ENCODE data around the gene SLC16A1. TPM values are rescaled to one million over a fixed set of nuclear protein-coding genes. Genes with fewer than 3 reads are reported as not detected.
A peak's percentile ranks its signal among the peaks of the same experiment; 100 is the strongest.
"Not testable (repeated sequence)": the region's sequence is repeated elsewhere in the genome, so short reads cannot be mapped to it uniquely, and the experiment has no call there.

The SLC16A1 gene
- total RNA-seq, 3 donors from 2014 or later, result 15.4 to 28.2 (median 15.7) TPM

- no peaks in the 10 kb centered on the region for H3K36me3 ChIP-seq
- intact Hi-C loops (cut with DNase I; ENCODE audit: low total_unique reads), result no loop called here
- no peaks in the 10 kb centered on the region for H3K4me1 ChIP-seq
- H3K27ac ChIP-seq, result no peak overlapping the region
- H3K27me3 ChIP-seq, result no peaks in the 10 kb centered on the region
- H3K9me3 ChIP-seq, result no peaks in the 10 kb centered on the region
- no peak overlapping the region for H3K4me3 ChIP-seq
- DNase-seq (ENCODE audit: low spot score in 2 of 2), result no peak
- no peak for TF ChIP-seq POLR2AphosphoS5 (IDR thresholded peaks at IDR 0.05)
- TF ChIP-seq CTCF (IDR thresholded peaks at IDR 0.05), result no peak
Measured at GRCh38 chr1:112964347-112964746, 8.4 kb upstream of the SLC16A1 start.

GRCh38 chr1:112961072-112961471 is 5.1 kb upstream of the SLC16A1 start:
- Histone ChIP-seq H3K4me3 (no peak overlapping the region), H3K36me3 (no peaks in the 10 kb centered on the region), H3K4me1 (no peaks in the 10 kb centered on the region), H3K9me3 (no peaks in the 10 kb centered on the region), H3K27me3 (no peaks in the 10 kb centered on the region), H3K27ac (no peak overlapping the region)
- TF ChIP-seq POLR2AphosphoS5 (IDR thresholded peaks at IDR 0.05) (no peak), POLR2A (IDR thresholded peaks at IDR 0.05) (no peak), CTCF (IDR thresholded peaks at IDR 0.05) (no peak)
- DNase-seq (ENCODE audit: low spot score in 2 of 2), result no peak
- intact Hi-C loops (cut with DNase I; ENCODE audit: low total_unique reads), result no loop called here

- intact Hi-C loops (cut with DNase I; ENCODE audit: low total_unique reads), result no loop called here
- TF ChIP-seq POLR2A (IDR thresholded peaks at IDR 0.05) (no peak), POLR2AphosphoS5 (IDR thresholded peaks at IDR 0.05) (no peak), CTCF (IDR thresholded peaks at IDR 0.05) (no peak)
Measured at GRCh38 chr1:112960384-112960783, 4.4 kb upstream of the SLC16A1 start.

GRCh38 chr1:112958236-112958635 is 2.2 kb upstream of the SLC16A1 start:
- intact Hi-C loops (cut with DNase I; ENCODE audit: low total_unique reads); H3K36me3 ChIP-seq; H3K27me3 ChIP-seq; H3K9me3 ChIP-seq; DNase-seq (ENCODE audit: low spot score in 2 of 2); H3K4me1 ChIP-seq: not testable (repeated sequence)
- H3K27ac ChIP-seq, result peak overlapping the region; percentile 80 to 90
- H3K4me3 ChIP-seq, result peak overlapping the region in 2 of 3 donors; percentile 79 to 95

More at GRCh38 chr1:112960384-112960783, 4.4 kb upstream of the SLC16A1 start:
- H3K27ac ChIP-seq, result no peak overlapping the region
- no peak overlapping the region for H3K4me3 ChIP-seq
- H3K9me3 ChIP-seq, result no peaks in the 10 kb centered on the region
- no peaks in the 10 kb centered on the region for H3K27me3 ChIP-seq
- DNase-seq (ENCODE audit: low spot score in 2 of 2), result no peak
- H3K36me3 ChIP-seq, result no peaks in the 10 kb centered on the region
- no peaks in the 10 kb centered on the region for H3K4me1 ChIP-seq

- Histone ChIP-seq H3K27me3 (no peaks in the 10 kb centered on the region), H3K36me3 (no peaks in the 10 kb centered on the region), H3K27ac (peak overlapping the region; percentile 80 to 90), H3K9me3 (no peaks in the 10 kb centered on the region), H3K4me1 (peaks cover 0 to 7% of the 10 kb centered on the region in 2 donors), H3K4me3 (peak overlapping the region; percentile 64 to 95 (median 79))
- no peak for TF ChIP-seq POLR2AphosphoS5 (IDR thresholded peaks at IDR 0.05)
- TF ChIP-seq POLR2A (IDR thresholded peaks at IDR 0.05), result no peak
- intact Hi-C loops (cut with DNase I; ENCODE audit: low total_unique reads), result no loop called here
- no peak for DNase-seq (ENCODE audit: low spot score in 2 of 2)
Measured at GRCh38 chr1:112957133-112957812, 1.3 kb upstream of the SLC16A1 start.

GRCh38 chr1:112956544-112957132 is 642 bp upstream of the SLC16A1 start:
- no peaks in the 10 kb centered on the region for H3K36me3 ChIP-seq
- intact Hi-C loops (cut with DNase I; ENCODE audit: low total_unique reads), result no loop called here
- TF ChIP-seq POLR2A (IDR thresholded peaks at IDR 0.05) (no peak), CTCF (IDR thresholded peaks at IDR 0.05) (no peak), POLR2AphosphoS5 (IDR thresholded peaks at IDR 0.05) (no peak)
- H3K4me1 ChIP-seq, result peaks cover 0 to 7% of the 10 kb centered on the region in 2 donors
- DNase-seq (ENCODE audit: low spot score in 2 of 2), result no peak
- H3K9me3 ChIP-seq, result no peaks in the 10 kb centered on the region
- peak overlapping the region; percentile 64 to 95 (median 79) for H3K4me3 ChIP-seq
- peak overlapping the region; percentile 80 to 90 for H3K27ac ChIP-seq
- no peaks in the 10 kb centered on the region for H3K27me3 ChIP-seq

Measured in breast epithelium (tissue), 4 donors.